Gastrocnemius medialis (tissue), 4 donors: ENCODE results near the gene WDR49.

Source experiments
- CTCF ChIP-seq, 5 experiments: fragments of 450-650 bp in 3 of 5; fragments of 200-600 bp in 2 of 5; sonication (generic) in 2 of 5; IDR thresholded peaks in 4 of 5; conservative IDR thresholded peaks in 1 of 5; 1 replicate in 4 of 5; 2 replicates in 1 of 5; pipeline ENCODE4 v1.5.1; 2016 to 2019; ENCODE audit warnings: antibody characterized with exemption in 5 of 5, mild to moderate bottlenecking in 3 of 5, moderate library complexity in 3 of 5
- POLR2A ChIP-seq, 2 donors: fragments of 450-650 bp; IDR thresholded peaks; one replicate each; pipeline ENCODE4 v1.6.1; 2017; ENCODE audit warnings: antibody characterized with exemption in 2 of 2, mild to moderate bottlenecking in 2 of 2, moderate library complexity in 2 of 2

DNA sequence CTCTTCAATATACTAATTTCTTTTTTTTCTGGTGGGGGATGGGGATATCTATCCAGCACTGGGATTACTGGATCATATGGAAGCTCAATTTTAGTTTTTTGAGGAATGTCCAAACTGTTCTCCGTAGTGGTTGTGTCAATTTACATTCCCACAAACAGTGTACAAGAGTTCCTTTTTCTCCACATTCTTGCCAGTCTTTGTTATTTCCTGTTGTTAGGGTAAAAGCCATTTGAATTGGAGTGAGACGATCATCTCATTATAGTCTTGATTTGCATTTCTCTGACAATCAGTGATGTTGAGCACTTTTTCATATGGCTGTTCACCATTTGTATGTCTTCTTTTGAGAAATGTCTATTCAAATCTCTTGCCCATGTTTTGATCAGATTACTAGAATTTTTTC is 12.8 kb upstream of the WDR49 start:
- TF ChIP-seq POLR2A (IDR thresholded peaks at IDR 0.05) (no peak), CTCF (IDR thresholded peaks at IDR 0.05 in 4 of 5, conservative IDR thresholded peaks at IDR 0.05 in 1 of 5) (no peak)
